H1 (cell line): Measurements from ENCODE around the gene PTGDS. TPM values are rescaled to one million over a fixed set of nuclear protein-coding genes. Genes with fewer than 3 reads are reported as not detected.

Experiments
- CTCF ChIA-PET: fragments of 300-600 bp; sonication (Branson Sonifier 250); formaldehyde crosslinking; loops from one replicate; lab custom pipeline; 2021; ENCODE audit not compliant: partially characterized antibody; lab: Charles Lee
- POLR2A ChIA-PET: fragments of 300-600 bp; sonication (Branson Sonifier 250); formaldehyde crosslinking; loops from one replicate; lab custom pipeline; 2021; ENCODE audit warnings: inconsistent platforms; ENCODE audit not compliant: partially characterized antibody; lab: Charles Lee
- DNase-seq, 2 experiments: peaks; one replicate each; pipeline versions ENCODE4 v3.0.0 to v3.0.0-alpha.2; 2010 to 2022; ENCODE audit warnings: low spot score in 2 of 2, low read depth in 1 of 2, mixed read lengths in 1 of 2
- FAIRE-seq: peaks from 2 replicates; lab custom pipeline; 2011; peaks lifted over from hg19 to GRCh38; lab: Jason Lieb, UNC
- H2AFZ ChIP-seq: 2 replicates; pipeline ENCODE4 v1.8.1; 2012; ENCODE audit warnings: low read length, inconsistent platforms
- H2AK5ac ChIP-seq: 2 replicates; pipeline ENCODE4 v1.6.1; 2013; ENCODE audit warnings: low read depth, low read length
- H2BK120ac ChIP-seq: replicated peaks from 2 replicates; pipeline ENCODE3; 2013; ENCODE audit warnings: low read depth, low read length, inconsistent platforms
- H2BK12ac ChIP-seq: 2 replicates; pipeline ENCODE4 v1.6.1; 2013; ENCODE audit warnings: low read depth, low read length
- H2BK15ac ChIP-seq: 2 replicates; pipeline ENCODE4 v1.6.1; 2013; ENCODE audit warnings: low read length
- H2BK20ac ChIP-seq: 2 replicates; pipeline ENCODE4 v1.6.1; 2013; ENCODE audit warnings: low read length
- H2BK5ac ChIP-seq: 2 replicates; pipeline ENCODE4 v1.6.1; 2013; ENCODE audit warnings: low read depth, low read length
- H3K14ac ChIP-seq: 2 replicates; pipeline ENCODE4 v1.6.1; 2013; ENCODE audit warnings: inconsistent platforms; ENCODE audit not compliant: insufficient read length
- H3K18ac ChIP-seq: 2 replicates; pipeline ENCODE4 v1.6.1; 2013; ENCODE audit warnings: low read length; ENCODE audit errors: extremely low read depth
- H3K23ac ChIP-seq: 2 replicates; pipeline ENCODE4 v1.6.1; 2013; ENCODE audit warnings: inconsistent platforms; ENCODE audit not compliant: insufficient read length
- H3K23me2 ChIP-seq: 2 replicates; pipeline ENCODE4 v1.6.1; 2013; ENCODE audit warnings: low read depth, low read length
- H3K27ac ChIP-seq: 2 replicates; pipeline ENCODE4 v1.6.1; 2011; ENCODE audit warnings: low read depth, low read length, inconsistent platforms
- H3K27me3 ChIP-seq, 4 experiments: replicated peaks in 1 of 4; 1 replicate in 1 of 4; 2 replicates in 3 of 4; pipeline versions ENCODE4 v1.6.1 to v1.8.1; 2011 to 2013; ENCODE audit warnings: low read length in 3 of 4, mild to moderate bottlenecking in 3 of 4, inconsistent platforms in 2 of 4, mixed read lengths in 2 of 4, moderate library complexity in 1 of 4; ENCODE audit not compliant: control insufficient read depth in 3 of 4, insufficient read depth in 3 of 4; ENCODE audit errors: extremely low read depth in 1 of 4
- H3K36me3 ChIP-seq, 4 experiments: 2 replicates each; pipeline versions ENCODE4 v1.6.1 to v1.8.1; 2011 to 2013; ENCODE audit warnings: mild to moderate bottlenecking in 4 of 4, low read length in 3 of 4, moderate library complexity in 2 of 4, control low read depth in 1 of 4, inconsistent platforms in 1 of 4; ENCODE audit not compliant: insufficient read depth in 4 of 4, control insufficient read depth in 2 of 4
- H3K4ac ChIP-seq: replicated peaks from 2 replicates; pipeline ENCODE3; 2013; ENCODE audit warnings: low read length, low read depth, mixed read lengths, inconsistent platforms; ENCODE audit not compliant: insufficient read length
- H3K4me1 ChIP-seq, 4 experiments: replicated peaks in 1 of 4; 1 replicate in 1 of 4; 2 replicates in 3 of 4; pipeline versions ENCODE4 v1.6.1 to v1.8.1; 2011 to 2013; ENCODE audit warnings: low read length in 3 of 4, inconsistent platforms in 2 of 4, mixed read lengths in 1 of 4; ENCODE audit not compliant: insufficient read depth in 4 of 4, control insufficient read depth in 3 of 4
- H3K4me2 ChIP-seq, 2 experiments: 2 replicates each; pipeline versions ENCODE4 v1.6.1 to v1.8.1; 2011 to 2013; ENCODE audit warnings: low read depth in 2 of 2, low read length in 2 of 2, control low read depth in 1 of 2, inconsistent platforms in 1 of 2, mild to moderate bottlenecking in 1 of 2; ENCODE audit not compliant: insufficient read depth in 1 of 2
- H3K4me3 ChIP-seq, 4 experiments: fragments of 200-600, 300-600 bp in 1 of 4; sonication (generic), shearing (Covaris generic), sonication (Bioruptor Twin) in 1 of 4; 2 replicates each; pipeline versions ENCODE4 v1.5.1 to v1.8.1; 2011 to 2016; ENCODE audit warnings: low read length in 4 of 4, low read depth in 3 of 4, control low read depth in 2 of 4, inconsistent platforms in 2 of 4, mild to moderate bottlenecking in 2 of 4, mixed read lengths in 1 of 4, moderate library complexity in 1 of 4; ENCODE audit not compliant: insufficient read depth in 2 of 4; ENCODE audit errors: extremely low read depth in 1 of 4
- H3K56ac ChIP-seq: replicated peaks from 2 replicates; pipeline ENCODE3; 2013; ENCODE audit warnings: low read depth, mild to moderate bottlenecking, mixed read lengths, low read length, inconsistent platforms; ENCODE audit not compliant: insufficient read length
- H3K79me1 ChIP-seq: 2 replicates; pipeline ENCODE4 v1.6.1; 2013; ENCODE audit warnings: low read depth, low read length, control low read depth
- H3K79me2 ChIP-seq, 2 experiments: 2 replicates each; pipeline versions ENCODE4 v1.6.1 to v1.8.1; 2012 to 2013; ENCODE audit warnings: low read length in 2 of 2, mild to moderate bottlenecking in 2 of 2, inconsistent platforms in 1 of 2; ENCODE audit not compliant: insufficient read depth in 2 of 2, control insufficient read depth in 1 of 2
- H3K9ac ChIP-seq, 4 experiments: replicated peaks in 1 of 4; 1 replicate in 1 of 4; 2 replicates in 3 of 4; pipeline versions ENCODE4 v1.6.1 to v1.8.1; 2011 to 2013; ENCODE audit warnings: low read depth in 3 of 4, low read length in 3 of 4, control low read depth in 2 of 4, mild to moderate bottlenecking in 2 of 4, moderate library complexity in 2 of 4, inconsistent platforms in 1 of 4; ENCODE audit errors: extremely low read depth in 1 of 4
- H3K9me3 ChIP-seq, 2 experiments: 2 replicates each; pipeline versions ENCODE4 v1.6.1 to v1.8.1; 2012 to 2013; ENCODE audit warnings: mild to moderate bottlenecking in 2 of 2, moderate library complexity in 2 of 2, control low read depth in 1 of 2, inconsistent platforms in 1 of 2, low read depth in 1 of 2, low read length in 1 of 2, mixed read lengths in 1 of 2; ENCODE audit not compliant: insufficient read depth in 2 of 2
- H4K20me1 ChIP-seq, 2 experiments: replicated peaks in 1 of 2; 2 replicates each; pipeline versions ENCODE3 to v1.8.1; 2011 to 2013; ENCODE audit warnings: inconsistent platforms in 2 of 2, low read length in 2 of 2, mild to moderate bottlenecking in 1 of 2; ENCODE audit not compliant: insufficient read depth in 2 of 2, control insufficient read depth in 1 of 2
- H4K5ac ChIP-seq: 2 replicates; pipeline ENCODE4 v1.6.1; 2013; ENCODE audit warnings: low read length, low read depth, mixed read lengths, inconsistent platforms; ENCODE audit not compliant: insufficient read length
- H4K8ac ChIP-seq: 2 replicates; pipeline ENCODE4 v1.8.0; 2013; ENCODE audit warnings: mild to moderate bottlenecking, moderate library complexity, low read length, inconsistent platforms; ENCODE audit not compliant: insufficient read depth; ENCODE audit errors: extremely low read depth
- H4K91ac ChIP-seq: replicated peaks from 2 replicates; pipeline ENCODE3; 2013; ENCODE audit warnings: low read length, mixed read lengths, inconsistent platforms; ENCODE audit not compliant: insufficient read length
- CBX5 ChIP-seq: fragments of 300-800, 300-1000 bp; sonication (generic); IDR thresholded peaks from 2 replicates; pipeline ENCODE4 v1.7.1; 2016; ENCODE audit warnings: antibody characterized with exemption, low read length, low read depth
- HDAC2 ChIP-seq, 2 experiments: fragments of 300-600 bp in 1 of 2; sonication (generic) in 1 of 2; IDR thresholded peaks; 2 replicates each; pipeline ENCODE4 v1.6.1; 2011 to 2012; ENCODE audit warnings: low read depth in 2 of 2, low read length in 2 of 2, mild to moderate bottlenecking in 2 of 2, moderate library complexity in 2 of 2, borderline replicate concordance in 1 of 2, inconsistent platforms in 1 of 2
- KDM1A ChIP-seq: fragments of 200-600, 300-600 bp; sonication (generic); IDR thresholded peaks from 2 replicates; pipeline ENCODE4 v1.7.1; 2016; ENCODE audit warnings: mild to moderate bottlenecking, low read length, borderline replicate concordance
- MAX ChIP-seq: IDR thresholded peaks from 2 replicates; pipeline ENCODE4 v1.6.1; 2012; ENCODE audit warnings: inconsistent platforms
- POLR2A ChIP-seq, 2 experiments: IDR thresholded peaks; 1 replicate in 1 of 2; 2 replicates in 1 of 2; pipeline ENCODE4 v1.6.1; 2011; ENCODE audit warnings: low read depth in 2 of 2, low read length in 2 of 2, mild to moderate bottlenecking in 2 of 2; ENCODE audit errors: control extremely low read depth in 1 of 2
- TCF12 ChIP-seq: IDR thresholded peaks from 2 replicates; pipeline ENCODE4 v1.6.1; 2011; ENCODE audit warnings: low read depth, mild to moderate bottlenecking, low read length
- ZNF274 ChIP-seq: IDR thresholded peaks from 2 replicates; pipeline ENCODE4 v1.7.0; 2012; ENCODE audit warnings: low read length, borderline replicate concordance; ENCODE audit errors: extremely low read depth
- WGBS, 2 experiments: shearing (Covaris generic) in 1 of 2; methylation state at CpG; one replicate each; pipeline versions ENCODE4 v1.1.6 to v1.1.7; 2013 to 2015; ENCODE audit warnings: low lambda C conversion rate in 2 of 2, mixed read lengths in 2 of 2, inconsistent platforms in 1 of 2, low coverage in 1 of 2, missing lambda C conversion rate in 1 of 2; ENCODE audit not compliant: insufficient replicate concordance in 2 of 2, insufficient coverage in 1 of 2, insufficient read length in 1 of 2; ENCODE audit errors: extremely low coverage in 1 of 2, missing lambda C conversion rate in 1 of 2; 5-methylcytosine and 5-hydroxymethylcytosine counted together
- polyA plus RNA-seq, 7 experiments: library from polyadenylated mRNA; depleted of rRNA in 3 of 7; stranded (reverse) in 5 of 7; unstranded in 2 of 7; fragments of >200 nt in 5 of 7; fragments of 200-250 nt in 2 of 7; gene quantifications; 1 replicate in 5 of 7; 2 replicates in 1 of 7; 4 replicates in 1 of 7; pipeline versions ENCODE4 v1.2.1 to v1.2.3, GENCODE V29; 2011 to 2013; ENCODE audit warnings: missing spikeins in 2 of 7, mixed read lengths in 2 of 7
- total RNA-seq: library from RNA; stranded (reverse); fragmentation: NEBNext Ultra II Directional; extraction: Animal tissue kit (Norgen Biotek cat#: 25700); gene quantifications from 2 replicates; pipeline ENCODE4 v1.2.1, GENCODE V29; 2021

The PTGDS gene
- total and polyA plus RNA-seq, 2 of the 8 experiments (the other 6 are each of a cell fraction or from before 2014, with no cell fraction given): 1.7 to 2.3 TPM

GRCh38 chr9:136957901-136958300 lies 19.4 kb upstream of the PTGDS start:
- no peak overlapping the region for H2BK12ac ChIP-seq
- peaks cover 12% of the 10 kb centered on the region; the same call in 1 of the 2 replicates for H3K23me2 ChIP-seq
- H3K4ac ChIP-seq: no peak overlapping the region
- FAIRE-seq: no peak
- DNase-seq: no peak
- no peak overlapping the region for H3K14ac ChIP-seq
- H3K4me2 ChIP-seq: no peak overlapping the region
- H4K5ac ChIP-seq: no peak overlapping the region
- no peak overlapping the region for H2AK5ac ChIP-seq
- no peak overlapping the region for H3K4me3 ChIP-seq
- ChIA-PET CTCF (interaction anchor here (5.1 to 5.6 kb wide), 2 partner anchors 10 to 17 kb away, joined by 31 to 32 read pairs; partner anchors contain the start of gene PTGDS), POLR2A (interaction anchor here (0.6 kb wide), 1 partner anchor 196 kb away, joined by 3 read pairs; no protein-coding TSS in a partner anchor)
- H4K20me1 ChIP-seq: peaks cover 0 to 6% of the 10 kb centered on the region in 2 experiments
- no peak overlapping the region for H3K56ac ChIP-seq
- H2AFZ ChIP-seq: no peak overlapping the region
- H2BK15ac ChIP-seq: no peak overlapping the region
- H3K79me1 ChIP-seq: no peaks in the 10 kb centered on the region; the same call in 1 of the 2 replicates
- peaks cover 0 to 2% (median 0%) of the 10 kb centered on the region in 4 experiments; a peak in 2 of 7 replicates for H3K4me1 ChIP-seq
- no peaks in the 10 kb centered on the region for H3K36me3 ChIP-seq
- TF ChIP-seq CBX5: no peak
- no peak for TF ChIP-seq POLR2A (IDR thresholded peaks at IDR 0.05; ENCODE audit: control extremely low read depth in 1 of 2, low read depth in 2 of 2, low read length in 2 of 2)
- no peak for TF ChIP-seq HDAC2 (IDR thresholded peaks at IDR 0.05; ENCODE audit: borderline replicate concordance in 1 of 2, low read depth in 2 of 2, low read length in 2 of 2)
- TF ChIP-seq KDM1A: no peak
- no peak for TF ChIP-seq MAX
- no peak for TF ChIP-seq TCF12
- TF ChIP-seq ZNF274: no peak
- no peaks in the 10 kb centered on the region for H3K79me2 ChIP-seq
- H3K27ac ChIP-seq: no peak overlapping the region
- H3K18ac ChIP-seq: no peak overlapping the region
- no peak overlapping the region for H3K23ac ChIP-seq
- no peak overlapping the region for H2BK120ac ChIP-seq
- WGBS, 2 experiments: 86% methylated on average over 6 of the region's 6 CpGs; no CpG with 5 or more reads in 1 of the 2 experiments
- no peak overlapping the region for H2BK20ac ChIP-seq
- H3K9me3 ChIP-seq: no peaks in the 10 kb centered on the region
- H4K91ac ChIP-seq: no peak overlapping the region
- H3K27me3 ChIP-seq: no peaks in the 10 kb centered on the region
- H3K9ac ChIP-seq: no peak overlapping the region
- H4K8ac ChIP-seq: no peak overlapping the region; the same call in 1 of the 2 replicates
- H2BK5ac ChIP-seq: no peak overlapping the region
